Diencephalon (tissue), 1 donor: ENCODE data around the gene SPRED3. TPM values are rescaled to one million over a fixed set of nuclear protein-coding genes. Genes with fewer than 3 reads are reported as not detected.

Source experiments
- total RNA-seq: library from RNA; depleted of rRNA; stranded (reverse); fragments of >200 nt; gene quantifications from one replicate; pipeline ENCODE4 v1.2.3, GENCODE V29; 2014

Gene SPRED3, protein sequence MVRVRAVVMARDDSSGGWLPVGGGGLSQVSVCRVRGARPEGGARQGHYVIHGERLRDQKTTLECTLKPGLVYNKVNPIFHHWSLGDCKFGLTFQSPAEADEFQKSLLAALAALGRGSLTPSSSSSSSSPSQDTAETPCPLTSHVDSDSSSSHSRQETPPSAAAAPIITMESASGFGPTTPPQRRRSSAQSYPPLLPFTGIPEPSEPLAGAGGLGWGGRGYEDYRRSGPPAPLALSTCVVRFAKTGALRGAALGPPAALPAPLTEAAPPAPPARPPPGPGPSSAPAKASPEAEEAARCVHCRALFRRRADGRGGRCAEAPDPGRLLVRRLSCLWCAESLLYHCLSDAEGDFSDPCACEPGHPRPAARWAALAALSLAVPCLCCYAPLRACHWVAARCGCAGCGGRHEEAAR
- total RNA-seq: 2.5 TPM

DNA sequence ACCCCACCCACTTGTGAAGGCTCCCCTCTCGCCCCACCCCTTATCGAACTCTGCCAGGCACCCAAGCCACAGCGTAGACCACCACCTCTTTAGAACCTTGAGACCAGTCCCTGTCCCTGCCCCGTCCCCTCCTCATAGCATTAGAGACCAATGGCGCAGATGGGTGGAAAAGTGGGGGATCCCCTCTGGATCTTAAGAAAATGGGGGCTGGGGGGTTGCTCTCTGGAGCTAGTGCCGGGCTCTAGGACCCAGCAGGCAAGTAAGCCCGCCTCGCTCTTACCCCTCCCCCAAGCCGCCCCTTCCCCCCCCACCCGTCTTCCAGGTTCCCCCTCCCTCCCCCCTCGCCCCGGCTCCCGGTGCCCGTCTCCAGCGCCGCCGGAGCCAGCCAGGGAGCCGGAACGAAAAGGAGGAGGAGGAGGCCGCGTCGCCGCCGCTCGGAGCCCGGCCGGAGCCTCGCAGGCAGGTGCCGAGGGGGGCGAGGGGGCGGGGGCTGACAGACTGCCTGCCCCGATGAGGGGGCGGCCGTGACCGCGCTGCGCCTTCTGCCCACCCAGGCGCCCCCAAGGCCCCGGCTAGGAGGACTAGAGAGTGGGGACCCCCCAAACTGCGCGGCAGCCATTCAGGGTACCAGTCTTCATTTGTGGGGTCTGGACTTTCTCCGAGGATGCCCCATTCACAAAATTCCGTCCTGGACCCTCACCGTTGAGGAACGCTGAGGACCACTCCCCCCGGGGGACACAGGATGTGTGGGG lies at the start of gene SPRED3:
Gene SPRED3, plus strand, starts transcription at position 349 of the 752 bp plus-strand sequence. CDS start 1,606 bp downstream, outside the sequence.

GRCh38 chr19:38374332-38375097 lies 14.0 kb upstream of the SPRED3 start, which contains the start of gene PSMD8:
Gene PSMD8 (plus strand): TSS chr19:38374571. CDS start chr19:38374602, 31 bp downstream.

GRCh38 chr19:38387550-38388348 lies 748 bp upstream of the SPRED3 start, which contains the start of gene GGN:
Gene GGN (minus strand): TSS chr19:38388034. CDS start chr19:38387261, 773 bp downstream.

GRCh38 chr19:38402967-38403674 lies 14.6 kb downstream of the SPRED3 start, which contains the start of gene FAM98C:
Gene FAM98C (plus strand): TSS chr19:38403093. CDS start chr19:38403154, 61 bp downstream.

GRCh38 chr19:38425810-38426466 lies 37.4 kb downstream of the SPRED3 start, which contains the start of gene RASGRP4:
Gene RASGRP4 (minus strand): TSS chr19:38426219. CDS start chr19:38426091, 128 bp downstream.

GRCh38 chr19:38433268-38433733 lies 44.8 kb downstream of the SPRED3 start, which contains the start of gene RYR1:
Gene RYR1 (plus strand): TSS chr19:38433691. CDS start chr19:38433830, 139 bp downstream.

Other genes with a start within 250 kb of the SPRED3 start
- gene DPF1, start 164.5 kb upstream of the SPRED3 start, total RNA-seq: 43.8 TPM
- gene PPP1R14A, start 132.3 kb upstream of the SPRED3 start, total RNA-seq: not detected
- gene SPINT2, start 124.1 kb upstream of the SPRED3 start, total RNA-seq: 183 TPM
- gene C19orf33, start 84.4 kb upstream of the SPRED3 start, total RNA-seq: not detected
- 40.4 TPM for gene YIF1B, start 72.8 kb upstream of the SPRED3 start, total RNA-seq
- gene KCNK6, start 68.9 kb upstream of the SPRED3 start, total RNA-seq: 0.23 TPM
- gene CATSPERG, start 52.9 kb upstream of the SPRED3 start, total RNA-seq: 9.5 TPM
- gene PSMD8, start 14.1 kb upstream of the SPRED3 start, total RNA-seq: 151 TPM
- 1.2 TPM for gene GGN, start 663 bp upstream of the SPRED3 start, total RNA-seq
- gene FAM98C, start 14.4 kb downstream of the SPRED3 start, total RNA-seq: 19.1 TPM
- gene RASGRP4, start 37.5 kb downstream of the SPRED3 start, total RNA-seq: 0.23 TPM
- gene RYR1, start 45.0 kb downstream of the SPRED3 start, total RNA-seq: 4.6 TPM
- gene MAP4K1, start 229.3 kb downstream of the SPRED3 start, total RNA-seq: 1.2 TPM
- 126 TPM for gene EIF3K, start 230.5 kb downstream of the SPRED3 start, total RNA-seq